ACC112 (cell line): ENCODE measurements around the gene KIAA0930.

Source experiments
- H2AFZ ChIP-seq: fragments of 200-600 bp; sonication (generic); one replicate; pipeline ENCODE4 v1.6.0; 2017; ENCODE audit warnings: antibody characterized with exemption, low read length; ENCODE audit not compliant: unreplicated experiment
- H3K27ac ChIP-seq: fragments of 200-600 bp; sonication (generic); 2 replicates; pipeline ENCODE4 v1.5.1; 2014; ENCODE audit warnings: low read depth, mild to moderate bottlenecking, antibody characterized with exemption, low read length, moderate library complexity
- H3K27me3 ChIP-seq: fragments of 200-600 bp; sonication (generic); 2 replicates; pipeline ENCODE4 v1.6.1; 2014; ENCODE audit warnings: mild to moderate bottlenecking, antibody characterized with exemption, low read length, moderate library complexity, mixed read lengths; ENCODE audit not compliant: insufficient read depth
- H3K36me3 ChIP-seq: fragments of 200-600 bp; sonication (generic); 2 replicates; pipeline ENCODE4 v1.6.1; 2016; ENCODE audit warnings: mild to moderate bottlenecking, antibody characterized with exemption, low read length, moderate library complexity, mixed read lengths; ENCODE audit not compliant: insufficient read depth
- H3K4me1 ChIP-seq: fragments of 200-600 bp; sonication (generic); one replicate; pipeline ENCODE4 v1.6.1; 2016; ENCODE audit warnings: low read length, mixed read lengths; ENCODE audit not compliant: insufficient read depth, unreplicated experiment, control insufficient read depth
- H3K4me3 ChIP-seq: fragments of 200-600 bp; sonication (generic); 2 replicates; pipeline ENCODE4 v1.5.1; 2014; ENCODE audit warnings: mild to moderate bottlenecking, low read depth, low read length
- H3K79me2 ChIP-seq: fragments of 200-600 bp; sonication (generic); one replicate; pipeline ENCODE4 v1.6.0; 2016; ENCODE audit warnings: low read length; ENCODE audit not compliant: control insufficient read depth, unreplicated experiment, insufficient read depth

KIAA0930 gene

GRCh38 chr22:45224988-45225731 lies 15.5 kb downstream of the KIAA0930 start:
- H3K36me3 ChIP-seq, result no peaks in the 10 kb centered on the region
- no peak overlapping the region for H3K27ac ChIP-seq
- H2AFZ ChIP-seq, result no peak overlapping the region
- no peaks in the 10 kb centered on the region for H3K27me3 ChIP-seq
- H3K4me1 ChIP-seq, result peaks cover 18% of the 10 kb centered on the region
- no peak overlapping the region for H3K4me3 ChIP-seq
- H3K79me2 ChIP-seq, result peaks cover 13% of the 10 kb centered on the region

- Histone ChIP-seq H3K27ac (no peak overlapping the region), H3K4me3 (no peak overlapping the region), H2AFZ (no peak overlapping the region), H3K4me1 (peaks cover 18% of the 10 kb centered on the region), H3K36me3 (no peaks in the 10 kb centered on the region), H3K79me2 (peaks cover 13% of the 10 kb centered on the region), H3K27me3 (no peaks in the 10 kb centered on the region)
Observed at GRCh38 chr22:45224331-45224730, 16.4 kb downstream of the KIAA0930 start.

- Histone ChIP-seq H3K79me2 (peaks cover 13% of the 10 kb centered on the region), H2AFZ (no peak overlapping the region), H3K4me3 (no peak overlapping the region), H3K27ac (no peak overlapping the region), H3K36me3 (no peaks in the 10 kb centered on the region), H3K27me3 (no peaks in the 10 kb centered on the region), H3K4me1 (peaks cover 18% of the 10 kb centered on the region)
Observed at GRCh38 chr22:45223304-45224117, 17.2 kb downstream of the KIAA0930 start.

GRCh38 chr22:45221201-45221600 lies 19.5 kb downstream of the KIAA0930 start:
- no peaks in the 10 kb centered on the region for H3K27me3 ChIP-seq
- no peak overlapping the region for H3K27ac ChIP-seq
- H3K4me1 ChIP-seq, result peaks cover 8% of the 10 kb centered on the region
- no peak overlapping the region for H3K4me3 ChIP-seq
- peaks cover 13% of the 10 kb centered on the region for H3K79me2 ChIP-seq
- H2AFZ ChIP-seq, result no peak overlapping the region
- no peaks in the 10 kb centered on the region for H3K36me3 ChIP-seq

- Histone ChIP-seq H3K27me3 (no peaks in the 10 kb centered on the region), H2AFZ (no peak overlapping the region), H3K27ac (no peak overlapping the region), H3K79me2 (peaks cover 8% of the 10 kb centered on the region), H3K36me3 (no peaks in the 10 kb centered on the region), H3K4me1 (no peaks in the 10 kb centered on the region), H3K4me3 (no peak overlapping the region)
Observed at GRCh38 chr22:45218976-45219375, 21.7 kb downstream of the KIAA0930 start.

GRCh38 chr22:45217806-45218205 lies 22.9 kb downstream of the KIAA0930 start:
- no peak overlapping the region for H3K4me3 ChIP-seq
- H3K79me2 ChIP-seq, result peaks cover 7% of the 10 kb centered on the region
- H3K4me1 ChIP-seq, result peaks cover 4% of the 10 kb centered on the region
- H3K27ac ChIP-seq, result no peak overlapping the region
- no peaks in the 10 kb centered on the region for H3K36me3 ChIP-seq
- no peaks in the 10 kb centered on the region for H3K27me3 ChIP-seq
- H2AFZ ChIP-seq, result no peak overlapping the region

- no peaks in the 10 kb centered on the region for H3K27me3 ChIP-seq
- H3K4me1 ChIP-seq, result peaks cover 4% of the 10 kb centered on the region
- no peak overlapping the region for H3K27ac ChIP-seq
- H2AFZ ChIP-seq, result no peak overlapping the region
- H3K4me3 ChIP-seq, result no peak overlapping the region
- no peaks in the 10 kb centered on the region for H3K36me3 ChIP-seq
- peaks cover 3% of the 10 kb centered on the region for H3K79me2 ChIP-seq
Observed at GRCh38 chr22:45217345-45217744, 23.3 kb downstream of the KIAA0930 start.

- H3K79me2 ChIP-seq, result peaks cover 9% of the 10 kb centered on the region
- no peak overlapping the region; the same call in 1 of the 2 replicates for H3K4me3 ChIP-seq
- H2AFZ ChIP-seq, result no peak overlapping the region
- no peaks in the 10 kb centered on the region for H3K36me3 ChIP-seq
- peaks cover 10% of the 10 kb centered on the region for H3K4me1 ChIP-seq
- no peak overlapping the region for H3K27ac ChIP-seq
- H3K27me3 ChIP-seq, result no peaks in the 10 kb centered on the region
Observed at GRCh38 chr22:45216133-45217003, 24.3 kb downstream of the KIAA0930 start.

- peak overlapping the region; percentile 74 for H3K27ac ChIP-seq
- H2AFZ ChIP-seq, result peak overlapping the region; percentile 78
Observed at GRCh38 chr22:45212992-45213751, 27.5 kb downstream of the KIAA0930 start.

GRCh38 chr22:45212306-45212709 lies 28.4 kb downstream of the KIAA0930 start:
- Histone ChIP-seq H3K79me2 (peaks cover 13% of the 10 kb centered on the region), H3K27me3 (no peaks in the 10 kb centered on the region), H3K27ac (peak overlapping the region; percentile 74), H3K36me3 (no peaks in the 10 kb centered on the region), H2AFZ (peak overlapping the region; percentile 78), H3K4me3 (peak overlapping the region; percentile 80), H3K4me1 (peaks cover 32% of the 10 kb centered on the region)

More at GRCh38 chr22:45212992-45213751, 27.5 kb downstream of the KIAA0930 start:
- Histone ChIP-seq H3K4me1 (peaks cover 31% of the 10 kb centered on the region), H3K36me3 (no peaks in the 10 kb centered on the region), H3K4me3 (peak overlapping the region; percentile 80), H3K79me2 (peaks cover 13% of the 10 kb centered on the region), H3K27me3 (no peaks in the 10 kb centered on the region)
